NOMO-1 treated with dmso at 0.1 percent for 144 hours (cell line): ENCODE measurements around the gene COL24A1.

ENCODE experiments used
- DNase-seq: peaks from one replicate; lab custom pipeline; 2025; ENCODE audit not compliant: unreplicated experiment; lab: John Stamatoyannopoulos, UW

Gene COL24A1

GRCh38 chr1:85705940-85706339 lies 450.6 kb downstream of the COL24A1 start:
- no peak for DNase-seq

DNA sequence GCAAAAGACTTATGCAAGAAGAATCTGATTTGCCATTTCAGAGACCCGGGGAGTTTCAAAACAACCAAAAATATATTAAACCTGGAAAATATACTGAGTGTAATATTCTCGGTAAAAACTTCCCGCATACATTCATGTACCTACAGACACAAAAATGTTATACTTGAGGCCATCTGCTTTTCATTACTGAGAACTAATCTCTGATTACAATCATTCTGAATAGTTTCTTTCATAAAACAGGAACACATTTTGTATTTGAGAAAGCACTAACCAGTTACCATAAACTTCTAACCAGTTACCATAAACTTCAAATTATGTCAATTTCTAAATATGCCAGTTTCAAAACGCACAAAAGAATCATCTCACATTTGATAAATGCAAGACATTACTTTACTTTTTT lies 456.1 kb downstream of the COL24A1 start:
- DNase-seq: no peak

DNA sequence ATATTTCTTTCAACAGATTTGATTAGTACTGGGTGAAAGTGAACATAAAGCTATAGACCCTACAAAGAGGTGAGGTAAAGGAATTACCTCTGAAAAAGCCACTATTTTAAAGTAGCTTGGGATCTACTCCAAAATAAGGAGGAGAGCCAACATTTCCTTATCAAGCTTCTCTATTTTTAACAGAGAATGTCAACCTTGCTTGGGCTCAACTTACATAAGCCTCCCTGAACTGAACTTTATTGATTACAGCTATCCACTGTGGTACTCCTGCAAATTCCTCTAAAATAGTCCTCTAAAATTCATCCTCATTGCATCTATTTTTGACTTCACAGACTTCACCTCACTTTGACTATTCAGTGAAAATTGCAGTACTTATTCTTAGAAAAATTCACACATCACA lies 458.7 kb downstream of the COL24A1 start:
- DNase-seq: no peak

DNA sequence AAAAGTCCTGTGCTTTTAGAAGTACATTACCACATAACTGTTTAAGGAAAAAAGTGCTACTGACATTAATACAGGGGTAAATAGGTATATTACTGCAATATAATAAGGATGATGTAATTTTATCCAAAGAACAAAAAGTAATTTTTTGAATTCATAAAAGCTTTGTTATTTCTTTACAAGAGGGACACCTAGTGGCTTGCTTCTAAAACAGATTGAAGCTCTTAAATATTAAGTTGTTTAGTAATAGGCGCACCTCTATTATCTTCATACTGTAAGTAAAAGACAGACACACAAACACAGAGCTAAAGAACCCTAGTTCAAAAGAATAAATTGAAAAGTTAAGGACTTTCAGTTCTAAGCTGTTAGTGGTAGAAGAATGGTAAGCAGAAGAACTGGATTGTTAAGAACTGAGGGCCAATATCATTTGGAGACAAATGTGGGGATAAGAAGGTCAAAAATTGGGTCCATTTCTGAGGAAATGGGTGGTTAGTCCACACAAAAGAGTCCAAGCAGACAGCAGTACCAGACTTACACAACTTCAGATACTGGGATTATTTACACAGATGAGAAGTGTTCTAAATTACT lies 463.8 kb downstream of the COL24A1 start:
- no peak for DNase-seq

GRCh38 chr1:85689775-85690404 lies 466.7 kb downstream of the COL24A1 start:
- DNase-seq: no peak

- no peak for DNase-seq
Measured at GRCh38 chr1:85683292-85684025, 473.1 kb downstream of the COL24A1 start.

GRCh38 chr1:85681087-85681486 lies 475.5 kb downstream of the COL24A1 start:
- DNase-seq: no peak
